Lung (tissue), 12 donors: ENCODE data around the gene BMP7. TPM values are rescaled to one million over a fixed set of nuclear protein-coding genes. Genes with fewer than 3 reads are reported as not detected.
"Not testable (repeated sequence)": the region's sequence is repeated elsewhere in the genome, so short reads cannot be mapped to it uniquely, and the experiment has no call there.

Experiments
- ATAC-seq: fragments of 200-7000 bp; cut with Tn5 transposase; one replicate; pipeline ENCODE4 v1.9.1; 2020; ENCODE audit warnings: moderate number of reproducible peaks; ENCODE audit not compliant: insufficient read depth, low FRiP score
- DNase-seq, 3 donors: peaks; one replicate each; pipeline ENCODE4 v3.0.0-alpha.2; 2013 to 2017
- H3K27ac ChIP-seq, 2 donors: one replicate each; pipeline ENCODE4 v1.5.1; 2013; ENCODE audit warnings: mild to moderate bottlenecking in 2 of 2, moderate library complexity in 2 of 2, control low read depth in 1 of 2, inconsistent platforms in 1 of 2, low read depth in 1 of 2, low read length in 1 of 2
- H3K27me3 ChIP-seq, 3 donors: one replicate each; pipeline ENCODE4 v1.5.1; 2013; ENCODE audit warnings: low read length in 2 of 3; ENCODE audit not compliant: control insufficient read depth in 3 of 3, insufficient read depth in 3 of 3
- H3K36me3 ChIP-seq, 4 donors: one replicate each; pipeline ENCODE4 v1.5.1; 2013; ENCODE audit warnings: low read length in 4 of 4, mild to moderate bottlenecking in 1 of 4, moderate library complexity in 1 of 4; ENCODE audit not compliant: control insufficient read depth in 4 of 4, insufficient read depth in 4 of 4
- H3K4me1 ChIP-seq, 5 donors: one replicate each; pipeline ENCODE4 v1.5.1; 2013; ENCODE audit warnings: low read length in 5 of 5, mild to moderate bottlenecking in 2 of 5, moderate library complexity in 1 of 5; ENCODE audit not compliant: control insufficient read depth in 5 of 5, insufficient read depth in 5 of 5
- H3K4me3 ChIP-seq: one replicate; pipeline ENCODE4 v1.5.1; 2013; ENCODE audit warnings: mild to moderate bottlenecking, control low read depth, moderate library complexity
- H3K9ac ChIP-seq, 2 donors: one replicate each; pipeline ENCODE4 v1.5.1; 2013; ENCODE audit warnings: low read length in 2 of 2, control low read depth in 1 of 2; ENCODE audit not compliant: insufficient read depth in 1 of 2
- H3K9me3 ChIP-seq, 4 donors: one replicate each; pipeline ENCODE4 v1.5.1; 2013; ENCODE audit warnings: low read length in 3 of 4, mild to moderate bottlenecking in 1 of 4, moderate library complexity in 1 of 4; ENCODE audit not compliant: control insufficient read depth in 4 of 4, insufficient read depth in 3 of 4
- WGBS, 2 donors: extraction: QIAGEN DNeasy Blood & Tissue Kit; methylation state at CpG; one replicate each; pipeline ENCODE4 v1.1.7; 2013; 5-methylcytosine and 5-hydroxymethylcytosine counted together
- polyA plus RNA-seq, 2 donors: library from polyadenylated mRNA; stranded (reverse); fragments of 200-250 nt; gene quantifications; one replicate each; pipeline ENCODE4 v1.2.1, GENCODE V29; 2013
- total RNA-seq, 2 donors: library from RNA; depleted of rRNA in 1 of 2; stranded (reverse); fragments of >200 nt in 1 of 2; gene quantifications; one replicate each; pipeline ENCODE4 v1.2.1, GENCODE V29; 2014 to 2021
- TF ChIP-seq, protein P1 (sequence below): IDR thresholded peaks from 2 replicates; pipeline ENCODE4 v1.5.1; 2012; ENCODE audit warnings: mild to moderate bottlenecking; ENCODE audit errors: control extremely low read depth, extremely low read depth
- donor health status: control.
- donor health status: control.
- donor health status: Bipolar disorder and iron deficiency.
- donor health status: healthy.
- donor health status: DM: yes; HTN: yes; CAD: no.

BMP7 gene
- total and polyA plus RNA-seq, 4 donors, result 0.67 to 10.3 (median 1.4) TPM

DNA sequence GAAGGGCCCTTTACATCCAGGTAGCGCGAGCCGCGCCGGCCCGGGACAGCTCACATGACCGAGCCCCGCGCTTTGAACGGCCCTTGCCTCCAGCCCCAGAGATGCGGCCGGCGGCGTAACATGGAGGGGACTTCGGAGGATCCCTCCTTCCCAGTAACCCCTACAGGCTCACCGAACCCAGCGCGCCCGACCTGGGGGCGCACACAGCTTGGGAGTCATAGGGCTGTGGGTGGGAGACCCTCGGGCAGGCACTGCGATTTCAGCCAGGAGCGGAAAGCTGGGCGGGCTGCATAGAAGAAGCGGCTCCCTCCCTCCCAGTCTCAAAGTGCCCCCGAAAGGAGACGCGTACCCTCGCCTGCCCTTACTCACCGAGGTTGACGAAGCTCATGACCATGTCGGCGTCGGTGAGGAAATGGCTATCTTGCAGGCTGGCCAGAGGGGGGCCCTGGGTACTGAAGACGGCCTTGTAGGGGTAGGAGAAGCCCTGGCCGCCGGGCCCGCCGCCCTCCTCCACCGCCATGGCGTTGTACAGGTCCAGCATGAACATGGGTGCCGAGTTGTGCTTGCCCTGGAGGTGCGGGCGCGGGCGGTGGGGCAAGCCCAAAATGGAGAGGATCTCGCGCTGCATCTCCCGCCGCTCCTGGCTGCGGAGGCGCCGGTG lies 975 bp downstream of the BMP7 start:
- WGBS, 2 donors, result 3 to 4% methylated on average over 47 to 53 of the region's 53 CpGs
- peaks cover 0 to 4% (median 0%) of the 10 kb centered on the region in 4 donors for H3K9me3 ChIP-seq

DNA sequence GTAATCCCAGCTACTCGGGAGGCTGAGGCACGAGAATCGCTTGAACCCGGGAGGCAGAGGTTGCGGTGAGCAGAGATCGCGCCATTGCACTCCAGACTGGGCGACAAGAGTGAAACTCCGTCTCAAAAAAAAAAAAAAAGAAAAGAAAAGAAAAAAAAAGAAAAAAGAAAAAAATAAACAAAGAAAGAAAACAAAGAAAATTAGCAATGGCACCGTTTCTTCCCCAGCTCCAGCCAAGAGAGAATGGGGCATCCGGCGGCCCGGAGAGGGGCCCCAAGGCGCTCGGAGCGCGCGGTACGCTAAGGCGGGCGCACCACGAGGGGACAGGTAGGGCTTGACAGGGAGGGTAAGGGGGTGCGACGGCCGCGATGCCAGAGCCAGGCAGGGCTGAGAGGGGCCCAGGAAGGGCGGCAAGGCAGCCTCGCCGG lies 1.5 kb downstream of the BMP7 start:
- H3K9me3 ChIP-seq, H3K4me3 ChIP-seq, ATAC-seq, H3K36me3 ChIP-seq, DNase-seq, H3K27ac ChIP-seq, H3K9ac ChIP-seq: not testable (repeated sequence)
- WGBS, 2 donors, result 7 to 10% methylated on average over 26 to 29 of the region's 29 CpGs
- H3K27me3 ChIP-seq, result peaks cover 0 to 16% (median 2%) of the 10 kb centered on the region in 3 donors
- H3K4me1 ChIP-seq, result peaks cover 0 to 58% (median 32%) of the 10 kb centered on the region in 5 donors

More for the DNA sequence above, 975 bp downstream of the BMP7 start:
- Histone ChIP-seq H3K9ac (peak overlapping the region in 1 of 2 donors; percentile 55), H3K4me3 (peak overlapping the region; percentile 6), H3K27me3 (peaks cover 0 to 16% (median 2%) of the 10 kb centered on the region in 3 donors), H3K36me3 (no peaks in the 10 kb centered on the region), H3K27ac (no peak overlapping the region), H3K4me1 (peaks cover 0 to 56% (median 29%) of the 10 kb centered on the region in 5 donors)
- peak in 1 of 3 donors; percentile 38 for DNase-seq
- no peak for ATAC-seq
- TF ChIP-seq, protein P1, sequence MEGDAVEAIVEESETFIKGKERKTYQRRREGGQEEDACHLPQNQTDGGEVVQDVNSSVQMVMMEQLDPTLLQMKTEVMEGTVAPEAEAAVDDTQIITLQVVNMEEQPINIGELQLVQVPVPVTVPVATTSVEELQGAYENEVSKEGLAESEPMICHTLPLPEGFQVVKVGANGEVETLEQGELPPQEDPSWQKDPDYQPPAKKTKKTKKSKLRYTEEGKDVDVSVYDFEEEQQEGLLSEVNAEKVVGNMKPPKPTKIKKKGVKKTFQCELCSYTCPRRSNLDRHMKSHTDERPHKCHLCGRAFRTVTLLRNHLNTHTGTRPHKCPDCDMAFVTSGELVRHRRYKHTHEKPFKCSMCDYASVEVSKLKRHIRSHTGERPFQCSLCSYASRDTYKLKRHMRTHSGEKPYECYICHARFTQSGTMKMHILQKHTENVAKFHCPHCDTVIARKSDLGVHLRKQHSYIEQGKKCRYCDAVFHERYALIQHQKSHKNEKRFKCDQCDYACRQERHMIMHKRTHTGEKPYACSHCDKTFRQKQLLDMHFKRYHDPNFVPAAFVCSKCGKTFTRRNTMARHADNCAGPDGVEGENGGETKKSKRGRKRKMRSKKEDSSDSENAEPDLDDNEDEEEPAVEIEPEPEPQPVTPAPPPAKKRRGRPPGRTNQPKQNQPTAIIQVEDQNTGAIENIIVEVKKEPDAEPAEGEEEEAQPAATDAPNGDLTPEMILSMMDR, result no peak

DNA sequence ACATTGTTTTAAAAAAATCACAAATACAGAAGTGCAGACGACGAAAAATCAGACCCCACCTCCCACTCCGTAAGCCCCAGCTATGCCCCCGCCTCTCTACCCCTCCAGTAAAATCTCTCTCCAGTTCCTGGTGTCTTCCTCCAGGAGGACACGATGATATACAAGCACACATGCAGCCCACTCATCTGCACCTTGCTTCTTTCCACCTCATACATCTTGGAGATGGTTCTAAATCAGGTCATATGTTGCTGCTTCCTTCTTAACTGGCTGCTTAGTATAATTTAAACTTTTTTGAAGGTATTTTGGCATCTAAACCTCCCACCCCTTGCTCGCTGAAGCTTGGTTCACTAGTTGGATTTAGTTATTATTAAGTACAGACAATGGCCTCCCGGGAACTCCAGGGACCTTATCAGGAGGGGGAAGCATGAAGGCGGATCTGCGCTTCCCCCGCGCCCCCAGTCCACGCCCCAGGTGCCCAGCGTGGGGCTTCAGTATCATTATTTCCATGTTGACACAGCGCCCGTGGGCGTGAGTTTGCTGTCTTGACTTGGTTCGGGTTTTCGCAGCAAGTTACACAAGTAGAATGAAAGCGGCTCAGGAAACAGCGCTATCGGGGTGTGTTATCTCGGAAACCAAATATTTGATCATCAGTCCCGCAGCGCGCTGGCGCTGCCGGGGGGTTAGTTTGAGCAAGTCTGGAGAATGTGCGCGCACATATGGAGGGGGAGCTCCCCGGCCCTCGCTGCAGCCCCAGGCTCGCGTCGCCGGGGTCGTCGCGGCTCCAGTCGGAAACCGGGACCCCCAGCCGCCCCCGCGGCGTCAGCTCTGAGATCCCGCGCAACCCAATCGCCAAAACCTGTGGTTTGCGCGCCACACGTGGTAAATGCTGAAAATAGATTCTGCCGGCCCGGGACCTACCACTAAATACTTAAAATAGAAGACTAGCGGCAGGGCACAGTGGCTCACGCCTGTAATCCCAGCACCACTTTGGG lies 2.3 kb downstream of the BMP7 start:
- H3K27me3 ChIP-seq, result peaks cover 0 to 16% (median 2%) of the 10 kb centered on the region in 3 donors
- no peaks in the 10 kb centered on the region for H3K36me3 ChIP-seq
- peaks cover 0 to 65% (median 32%) of the 10 kb centered on the region in 5 donors for H3K4me1 ChIP-seq
- DNase-seq (peak; percentile 67 to 72 (median 71)), ATAC-seq (no peak)
- WGBS, 2 donors, result 8% methylated on average over 54 of the region's 54 CpGs
- H3K9ac ChIP-seq, result peak overlapping the region in 1 of 2 donors; percentile 53
- H3K27ac ChIP-seq, result no peak overlapping the region
- no peak overlapping the region for H3K4me3 ChIP-seq
- TF ChIP-seq, protein P1, result no peak
- H3K9me3 ChIP-seq, result peaks cover 0 to 4% (median 0%) of the 10 kb centered on the region in 4 donors
